Measurements from ENCODE around the gene TACSTD2.

Gene TACSTD2

GRCh38 chr1:58529284-58529683 lies 47.8 kb downstream of the TACSTD2 start:
- no peak for DNase-seq
- intact Hi-C loops (cut with DNase I; ENCODE audit: low total_unique reads), result no loop called here
- no peaks in the 10 kb centered on the region for H3K27me3 ChIP-seq
- H3K36me3 ChIP-seq, result peaks cover 0 to 11% (median 9%) of the 10 kb centered on the region in 3 donors
- H3K27ac ChIP-seq, result no peak overlapping the region
- no peak for TF ChIP-seq CTCF (IDR thresholded peaks at IDR 0.05)
- no peak overlapping the region for H3K4me3 ChIP-seq
- H3K4me1 ChIP-seq, result no peaks in the 10 kb centered on the region
- no peaks in the 10 kb centered on the region for H3K9me3 ChIP-seq

DNA sequence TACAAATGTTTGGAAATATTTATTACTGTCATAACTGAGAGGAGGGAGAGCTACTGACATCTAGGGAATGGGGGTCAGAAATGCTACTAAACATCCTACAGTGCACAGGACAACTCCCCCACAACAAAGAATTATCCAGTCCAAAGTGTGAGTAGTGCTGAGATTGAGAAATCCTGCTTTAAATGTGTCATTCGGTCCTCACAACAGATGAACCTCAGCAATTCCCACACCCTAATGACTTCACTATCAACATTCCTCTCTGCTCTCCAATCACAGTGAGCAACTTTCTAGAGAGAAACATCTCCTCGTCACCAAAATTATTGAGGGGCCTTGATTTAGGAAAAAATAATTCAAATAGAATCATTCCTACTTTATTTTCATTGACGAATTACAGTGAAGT lies 48.5 kb downstream of the TACSTD2 start:
- Histone ChIP-seq H3K27ac (no peak overlapping the region), H3K4me3 (no peak overlapping the region), H3K36me3 (peaks cover 0 to 18% (median 9%) of the 10 kb centered on the region in 3 donors), H3K27me3 (no peaks in the 10 kb centered on the region), H3K4me1 (no peaks in the 10 kb centered on the region), H3K9me3 (no peaks in the 10 kb centered on the region)
- no peak for DNase-seq
- TF ChIP-seq CTCF (IDR thresholded peaks at IDR 0.05), result no peak
- intact Hi-C loops (cut with DNase I; ENCODE audit: low total_unique reads), result no loop called here

All from tibial artery (tissue), 4 donors.